HCT116 (cell line): Measurements from ENCODE around the gene TSSK6. TPM values are rescaled to one million over a fixed set of nuclear protein-coding genes. Genes with fewer than 3 reads are reported as not detected.

Experiments used
- ATAC-seq: fragments of 200-7000 bp; cut with Tn5 transposase; 2 replicates; pipeline ENCODE4 v1.9.1; 2020; ENCODE audit warnings: mild to moderate bottlenecking, moderate library complexity
- BruUV-seq: library from RNA; stranded (reverse); fragments of 400-500 nt; replicated peaks from 2 replicates; lab custom pipeline; 2021; lab: Mats Ljungman, UMichigan
- CTCF ChIA-PET: fragments of 300-600 bp; sonication (Branson Sonifier 250); formaldehyde crosslinking; loops from one replicate; lab custom pipeline; 2021; ENCODE audit warnings: antibody characterized with exemption; lab: Charles Lee
- POLR2A ChIA-PET: fragments of 300-600, 350-600 bp; sonication (Branson Sonifier 250); formaldehyde crosslinking; loops from one replicate; lab custom pipeline; 2021; ENCODE audit warnings: antibody characterized with exemption; lab: Charles Lee
- RAD21 ChIA-PET, 2 experiments: fragments of 300-600 bp; sonication (Branson Sonifier 250); formaldehyde crosslinking; loops; one replicate each; lab custom pipeline; 2023; ENCODE audit warnings: low total read pairs in 2 of 2; ENCODE audit not compliant: uncharacterized antibody in 2 of 2, unreplicated experiment in 2 of 2, low non-redundant PET in 1 of 2; lab: Charles Lee
- DNase-seq: peaks from one replicate; pipeline ENCODE4 v3.0.0-alpha.2; 2010; ENCODE audit warnings: low read depth, low spot score
- H2AFZ ChIP-seq: fragments of 200-600 bp; shearing (Covaris generic), sonication (generic); 2 replicates; pipeline ENCODE4 v1.6.1; 2017; ENCODE audit warnings: low read depth, mixed run types, mixed read lengths, antibody characterized with exemption, low read length; ENCODE audit not compliant: poor library complexity, severe bottlenecking
- H3K27ac ChIP-seq: 2 replicates; pipeline ENCODE4 v1.5.1; 2012; ENCODE audit warnings: low read depth, low read length
- H3K27me3 ChIP-seq: fragments of 200-600 bp; sonication (generic); 2 replicates; pipeline ENCODE4 v1.6.1; 2016; ENCODE audit warnings: mixed run types, low read length, mixed read lengths; ENCODE audit not compliant: insufficient read depth
- H3K36me3 ChIP-seq, 2 experiments: fragments of 200-500 bp in 1 of 2; fragments of 200-600 bp in 1 of 2; sonication (Bioruptor generic) in 1 of 2; sonication (generic) in 1 of 2; 2 replicates each; pipeline versions ENCODE4 v1.5.1 to v1.6.1; 2014 to 2016; ENCODE audit warnings: low read length in 2 of 2, inconsistent platforms in 1 of 2, mixed read lengths in 1 of 2, mixed run types in 1 of 2; ENCODE audit not compliant: insufficient read depth in 2 of 2, control insufficient read depth in 1 of 2
- H3K4me1 ChIP-seq, 2 experiments: fragments of 200-600 bp in 1 of 2; sonication (generic) in 1 of 2; 2 replicates each; pipeline versions ENCODE4 v1.5.1 to v1.6.1; 2012 to 2017; ENCODE audit warnings: low read length in 2 of 2, inconsistent platforms in 1 of 2, mild to moderate bottlenecking in 1 of 2, mixed read lengths in 1 of 2, mixed run types in 1 of 2, moderate library complexity in 1 of 2; ENCODE audit not compliant: insufficient read depth in 2 of 2, control insufficient read depth in 1 of 2
- H3K4me2 ChIP-seq: fragments of 200-600 bp; sonication (generic); 2 replicates; pipeline ENCODE4 v1.6.1; 2017; ENCODE audit warnings: mixed run types, low read length, mixed read lengths
- H3K4me3 ChIP-seq, 2 experiments: fragments of 200-600 bp in 1 of 2; sonication (generic) in 1 of 2; replicated peaks in 1 of 2; 2 replicates each; pipeline ENCODE4 v1.5.1; 2011 to 2016; ENCODE audit warnings: low read length in 2 of 2, control low read depth in 1 of 2, low read depth in 1 of 2, mild to moderate bottlenecking in 1 of 2, mixed read lengths in 1 of 2, mixed run types in 1 of 2
- H3K79me2 ChIP-seq: fragments of 200-600 bp; sonication (generic); 2 replicates; pipeline ENCODE4 v1.6.1; 2017; ENCODE audit warnings: mild to moderate bottlenecking, mixed run types, low read length, moderate library complexity, mixed read lengths; ENCODE audit not compliant: insufficient read depth
- H3K9ac ChIP-seq: fragments of 200-600 bp; sonication (generic); 2 replicates; pipeline ENCODE4 v1.6.1; 2016; ENCODE audit warnings: low read length, mixed read lengths
- H3K9me2 ChIP-seq: fragments of 200-600 bp; sonication (generic), shearing (Covaris generic); 2 replicates; pipeline ENCODE4 v1.6.1; 2017; ENCODE audit warnings: mixed run types, mild to moderate bottlenecking, moderate library complexity; ENCODE audit not compliant: insufficient read depth
- H3K9me3 ChIP-seq, 2 experiments: fragments of 200-500 bp in 1 of 2; fragments of 200-600 bp in 1 of 2; sonication (Bioruptor generic) in 1 of 2; sonication (generic) in 1 of 2; 2 replicates each; pipeline ENCODE4 v1.6.1; 2014 to 2017; ENCODE audit warnings: low read length in 2 of 2, mixed read lengths in 2 of 2, inconsistent platforms in 1 of 2, low read depth in 1 of 2, mild to moderate bottlenecking in 1 of 2, mixed run types in 1 of 2, moderate library complexity in 1 of 2; ENCODE audit not compliant: control insufficient read depth in 1 of 2, insufficient read depth in 1 of 2
- H4K20me1 ChIP-seq: fragments of 200-600 bp; sonication (generic), shearing (Covaris generic); 2 replicates; pipeline ENCODE4 v1.6.1; 2017; ENCODE audit warnings: mixed run types, mild to moderate bottlenecking, moderate library complexity; ENCODE audit not compliant: insufficient read depth
- CBX3 ChIP-seq: IDR thresholded peaks from 2 replicates; pipeline ENCODE4 v1.6.1; 2012; ENCODE audit warnings: low read depth
- CTCF ChIP-seq, 3 experiments: fragments of 200-600 bp in 1 of 3; sonication (generic) in 1 of 3; IDR thresholded peaks in 2 of 3; conservative IDR thresholded peaks in 1 of 3; 2 replicates each; pipeline ENCODE4 v1.5.1; 2012 to 2017; ENCODE audit warnings: low read depth in 2 of 3, low read length in 2 of 3, antibody characterized with exemption in 1 of 3, borderline replicate concordance in 1 of 3, control low read depth in 1 of 3, mild to moderate bottlenecking in 1 of 3, mixed read lengths in 1 of 3, mixed run types in 1 of 3, moderate library complexity in 1 of 3; ENCODE audit not compliant: insufficient read depth in 1 of 3
- EGR1 ChIP-seq: IDR thresholded peaks from 2 replicates; pipeline ENCODE4 v1.6.1; 2012; ENCODE audit warnings: low read depth
- ELF1 ChIP-seq: IDR thresholded peaks from 2 replicates; pipeline ENCODE4 v1.6.1; 2012; ENCODE audit warnings: low read depth, borderline replicate concordance
- EZH2phosphoT487 ChIP-seq: fragments of 200-600 bp; IDR thresholded peaks from 2 replicates; pipeline ENCODE4 v1.6.1; 2018; ENCODE audit warnings: antibody characterized with exemption, borderline replicate concordance
- JUND ChIP-seq: IDR thresholded peaks from 2 replicates; pipeline ENCODE4 v1.6.1; 2012
- POLR2AphosphoS5 ChIP-seq: IDR thresholded peaks from 2 replicates; pipeline ENCODE4 v1.6.1; 2011; ENCODE audit warnings: mild to moderate bottlenecking, low read depth, low read length, moderate library complexity
- REST ChIP-seq: IDR thresholded peaks from 2 replicates; pipeline ENCODE4 v1.6.1; 2012; ENCODE audit warnings: low read depth
- SP1 ChIP-seq: IDR thresholded peaks from 2 replicates; pipeline ENCODE4 v1.6.1; 2012; ENCODE audit warnings: low read depth
- SRF ChIP-seq: IDR thresholded peaks from 2 replicates; pipeline ENCODE4 v1.6.1; 2012; ENCODE audit warnings: low read depth
- TCF7L2 ChIP-seq: IDR thresholded peaks from 2 replicates; pipeline ENCODE4 v1.7.0; 2011; ENCODE audit warnings: borderline replicate concordance, inconsistent platforms; ENCODE audit not compliant: insufficient read depth, insufficient read length; ENCODE audit errors: extremely low read depth
- ZBTB33 ChIP-seq: IDR thresholded peaks from 2 replicates; pipeline ENCODE4 v1.6.1; 2011; ENCODE audit warnings: mild to moderate bottlenecking, low read length, moderate library complexity; ENCODE audit not compliant: insufficient replicate concordance; ENCODE audit errors: extremely low read depth
- intact Hi-C: fragments of 100-400 bp; cut with micrococcal nuclease; formaldehyde crosslinking; loops from 2 replicates; pipeline ENCODE4 v1.10.0; 2022
- total RNA-seq: library from RNA; stranded (reverse); gene quantifications from one replicate; pipeline ENCODE4 v1.2.1, GENCODE V29; 2021; ENCODE audit not compliant: unreplicated experiment

Gene TSSK6
- total RNA-seq, 1 experiment from 2014 or later = 4.1 TPM

- peaks cover 7 to 12% of the 10 kb centered on the region in 2 experiments for H3K4me1 ChIP-seq
- H3K9me2 ChIP-seq = no peaks in the 10 kb centered on the region
- ATAC-seq = no peak
- H3K27me3 ChIP-seq = no peaks in the 10 kb centered on the region
- no peak overlapping the region for H3K4me2 ChIP-seq
- no peak overlapping the region for H3K4me3 ChIP-seq
- TF ChIP-seq CBX3 (no peak), SP1 (no peak), EZH2phosphoT487 (no peak), CTCF (IDR thresholded peaks at IDR 0.05 in 2 of 3, conservative IDR thresholded peaks at IDR 0.05 in 1 of 3; ENCODE audit: borderline replicate concordance in 1 of 3, insufficient read depth in 1 of 3, low read depth in 2 of 3, low read length in 2 of 3) (no peak), JUND (no peak)
- intact Hi-C loops = loop anchor here (10.0 kb wide), 1 partner anchor 229 kb away; no protein-coding TSS in a partner anchor
- no peaks in the 10 kb centered on the region for H3K9me3 ChIP-seq
- H2AFZ ChIP-seq = no peak overlapping the region
- no peak overlapping the region for H3K9ac ChIP-seq
- no peaks in the 10 kb centered on the region for H3K36me3 ChIP-seq
- ChIA-PET POLR2A (no interaction called here), RAD21 (no interaction called here), CTCF (no interaction called here)
- H3K27ac ChIP-seq = no peak overlapping the region
- H4K20me1 ChIP-seq = no peaks in the 10 kb centered on the region
- BruUV-seq = no TSS peak
- H3K79me2 ChIP-seq = no peaks in the 10 kb centered on the region
- DNase-seq = no peak
These were observed 30.4 kb upstream of the TSSK6 start for GRCh38 chr19:19545707-19546106.

GRCh38 chr19:19544954-19545591, 29.7 kb upstream of the TSSK6 start:
- no peaks in the 10 kb centered on the region for H3K36me3 ChIP-seq
- H3K9me2 ChIP-seq = no peaks in the 10 kb centered on the region
- CTCF ChIA-PET = no interaction called here
- H2AFZ ChIP-seq = no peak overlapping the region
- peaks cover 10 to 18% of the 10 kb centered on the region in 2 experiments for H3K4me1 ChIP-seq
- no peak overlapping the region for H3K9ac ChIP-seq
- no peak for DNase-seq
- H3K27ac ChIP-seq = no peak overlapping the region
- no peak overlapping the region for H3K4me3 ChIP-seq
- intact Hi-C loops = loop anchor here (10.0 kb wide), 1 partner anchor 230 kb away; no protein-coding TSS in a partner anchor
- H3K9me3 ChIP-seq = no peaks in the 10 kb centered on the region
- no peaks in the 10 kb centered on the region for H4K20me1 ChIP-seq
- H3K79me2 ChIP-seq = no peaks in the 10 kb centered on the region
- H3K4me2 ChIP-seq = no peak overlapping the region
- no peak for ATAC-seq
- RAD21 ChIA-PET = no interaction called here
- H3K27me3 ChIP-seq = no peaks in the 10 kb centered on the region
- BruUV-seq = no TSS peak
- POLR2A ChIA-PET = no interaction called here
- TF ChIP-seq TCF7L2 (no peak), SRF (no peak), ELF1 (no peak), ZBTB33 (no peak), REST (no peak), EGR1 (no peak), POLR2AphosphoS5 (no peak)
